ENCODE measurements around the gene LRBA.

GRCh38 chr4:150931796-150932195 lies 83.3 kb downstream of the LRBA start:
- no peak for TF ChIP-seq CTCF (conservative IDR thresholded peaks at IDR 0.05; ENCODE audit: low read depth, low read length)
- TF ChIP-seq POLR2A (IDR thresholded peaks at IDR 0.05; ENCODE audit: low read depth, low read length) = no peak
- TF ChIP-seq RAD21 (IDR thresholded peaks at IDR 0.05; ENCODE audit: low read length) = no peak
- no peak for TF ChIP-seq RFX5 (IDR thresholded peaks at IDR 0.05; ENCODE audit: low read depth, low read length)
- TF ChIP-seq USF2 (IDR thresholded peaks at IDR 0.05; ENCODE audit: low read depth, low read length) = no peak
- no peak for TF ChIP-seq CEBPB (IDR thresholded peaks at IDR 0.05; ENCODE audit: low read depth, low read length)
- no peak for TF ChIP-seq MAFK (IDR thresholded peaks at IDR 0.05; ENCODE audit: low read depth, low read length)
- no peak for TF ChIP-seq RCOR1 (IDR thresholded peaks at IDR 0.05; ENCODE audit: insufficient replicate concordance, low read length)
- no peak for TF ChIP-seq BHLHE40 (IDR thresholded peaks at IDR 0.05; ENCODE audit: low read depth, low read length)
- TF ChIP-seq MXI1 (IDR thresholded peaks at IDR 0.05; ENCODE audit: borderline replicate concordance, low read depth, low read length) = no peak
- TF ChIP-seq MAZ (IDR thresholded peaks at IDR 0.05; ENCODE audit: borderline replicate concordance, low read depth, low read length) = no peak
